GM19395 (cell line): ENCODE results near the gene ULBP1.
"Not testable (repeated sequence)": the region's sequence is repeated elsewhere in the genome, so short reads cannot be mapped to it uniquely, and the experiment has no call there.

Experiments
- ATAC-seq: cut with Tn5 transposase; IDR thresholded peaks from one replicate; pipeline ENCODE4 v1.9.1; 2021; ENCODE audit warnings: mild to moderate bottlenecking, moderate library complexity; ENCODE audit not compliant: unreplicated experiment

ULBP1 gene

GRCh38 chr6:149933036-149933435 is 30.7 kb upstream of the ULBP1 start:
- ATAC-seq = no peak

DNA sequence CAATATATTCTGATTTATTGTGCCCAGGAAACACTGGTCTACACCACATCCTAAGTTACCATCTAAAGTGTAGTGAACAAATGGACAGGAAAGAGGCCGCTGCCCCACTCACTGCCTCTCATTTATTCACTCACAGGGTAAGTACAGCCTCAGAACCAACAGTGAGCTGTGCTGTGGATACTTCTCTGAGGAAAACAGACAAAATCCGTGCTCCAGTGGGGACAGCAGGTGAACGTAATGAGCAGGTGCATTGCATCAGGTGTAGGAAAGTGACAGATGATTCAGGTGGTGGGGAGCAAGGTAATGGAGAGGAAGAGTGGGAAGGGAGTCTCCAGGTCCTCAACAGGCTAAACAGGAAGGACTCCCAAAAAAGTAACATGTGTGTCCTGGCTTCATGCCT is 30.3 kb upstream of the ULBP1 start:
- no peak for ATAC-seq

DNA sequence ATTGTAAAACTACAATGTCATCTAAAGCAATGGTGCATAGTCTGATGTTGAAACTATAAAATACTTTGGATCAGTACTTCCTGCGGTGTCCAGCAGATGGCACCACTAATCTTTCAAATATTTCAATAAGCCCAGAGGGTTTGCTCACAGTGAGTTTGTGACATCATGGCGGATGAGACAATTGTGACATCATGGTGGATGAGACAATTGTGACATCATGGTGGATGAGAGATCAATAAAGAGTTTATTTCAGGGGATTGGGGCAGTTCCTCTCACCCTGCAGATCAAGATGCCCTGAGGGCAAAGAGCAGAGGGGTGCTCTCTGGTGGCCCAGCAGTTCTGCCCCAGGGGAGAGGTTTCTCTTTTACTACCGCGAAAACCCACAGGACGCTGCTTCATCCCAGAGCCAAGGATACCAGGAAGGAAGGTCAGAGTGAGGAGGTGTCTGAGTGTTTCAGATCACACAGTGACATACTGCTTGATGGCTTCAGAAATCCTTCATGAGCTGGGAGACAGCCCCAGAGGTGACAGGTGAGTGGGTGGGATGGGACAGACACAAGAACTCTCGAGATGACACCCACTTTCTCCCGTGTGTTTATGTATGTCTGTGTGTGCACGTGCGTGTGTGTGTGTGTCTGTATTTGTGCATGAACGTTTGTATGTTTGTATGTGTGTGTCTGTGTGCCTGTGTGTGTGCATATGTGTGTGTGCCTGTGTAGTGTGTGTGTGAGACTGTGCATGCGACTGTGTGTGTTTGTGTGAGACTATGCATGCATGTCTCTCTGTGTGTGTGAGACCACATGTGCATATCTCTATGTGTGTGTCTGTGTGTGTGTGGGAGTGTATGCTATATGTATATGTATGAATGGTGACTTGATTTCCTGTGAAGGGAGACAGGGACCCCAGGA is 29.2 kb upstream of the ULBP1 start:
- no peak for ATAC-seq

DNA sequence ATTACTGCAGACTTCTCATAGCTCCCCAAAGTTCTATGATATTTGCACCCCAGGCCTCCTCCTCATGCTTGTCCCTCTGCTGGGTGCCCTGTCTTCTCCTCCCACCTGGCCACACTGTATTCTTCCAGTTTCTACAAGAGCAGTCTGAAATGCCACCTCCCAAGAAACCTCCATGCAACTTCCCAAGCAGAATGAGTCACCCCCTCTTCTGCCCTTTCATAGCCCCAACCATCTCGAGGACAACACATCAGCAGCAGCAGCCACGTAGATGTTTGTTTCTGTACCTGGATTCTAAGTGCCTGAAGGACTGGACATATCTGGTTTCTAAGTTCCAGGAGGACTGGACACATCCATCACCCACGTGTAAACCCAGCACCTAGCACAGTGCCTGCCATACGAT is 28.5 kb upstream of the ULBP1 start:
- ATAC-seq = no peak

- no peak for ATAC-seq
Measured at GRCh38 chr6:149935668-149936067, 28.1 kb upstream of the ULBP1 start.

DNA sequence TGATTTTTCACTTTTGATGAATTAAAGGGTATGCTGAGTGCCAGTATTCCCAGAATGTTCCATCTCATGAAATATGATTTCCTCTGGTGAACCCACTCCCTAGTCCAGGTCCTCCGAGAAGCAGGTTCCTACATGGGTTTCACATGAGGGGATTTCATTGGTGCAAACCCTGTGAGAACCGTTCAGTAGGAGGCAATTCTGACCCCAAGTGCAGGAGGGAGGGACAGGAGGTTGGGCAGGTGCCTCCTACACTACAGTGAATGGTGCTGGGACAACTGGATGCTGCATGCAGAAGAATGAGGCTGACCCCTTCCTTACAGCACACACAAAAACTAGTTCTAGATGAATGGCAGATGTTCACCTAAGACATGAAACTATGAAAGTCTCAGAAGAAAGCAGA is 27.0 kb upstream of the ULBP1 start:
- ATAC-seq = no peak

GRCh38 chr6:149938013-149938570 is 25.7 kb upstream of the ULBP1 start:
- ATAC-seq = not testable (repeated sequence)

GRCh38 chr6:149938571-149939355 is 25.0 kb upstream of the ULBP1 start:
- peak; percentile 90 for ATAC-seq

- no peak for ATAC-seq
Measured at GRCh38 chr6:149939356-149939648, 24.4 kb upstream of the ULBP1 start.

DNA sequence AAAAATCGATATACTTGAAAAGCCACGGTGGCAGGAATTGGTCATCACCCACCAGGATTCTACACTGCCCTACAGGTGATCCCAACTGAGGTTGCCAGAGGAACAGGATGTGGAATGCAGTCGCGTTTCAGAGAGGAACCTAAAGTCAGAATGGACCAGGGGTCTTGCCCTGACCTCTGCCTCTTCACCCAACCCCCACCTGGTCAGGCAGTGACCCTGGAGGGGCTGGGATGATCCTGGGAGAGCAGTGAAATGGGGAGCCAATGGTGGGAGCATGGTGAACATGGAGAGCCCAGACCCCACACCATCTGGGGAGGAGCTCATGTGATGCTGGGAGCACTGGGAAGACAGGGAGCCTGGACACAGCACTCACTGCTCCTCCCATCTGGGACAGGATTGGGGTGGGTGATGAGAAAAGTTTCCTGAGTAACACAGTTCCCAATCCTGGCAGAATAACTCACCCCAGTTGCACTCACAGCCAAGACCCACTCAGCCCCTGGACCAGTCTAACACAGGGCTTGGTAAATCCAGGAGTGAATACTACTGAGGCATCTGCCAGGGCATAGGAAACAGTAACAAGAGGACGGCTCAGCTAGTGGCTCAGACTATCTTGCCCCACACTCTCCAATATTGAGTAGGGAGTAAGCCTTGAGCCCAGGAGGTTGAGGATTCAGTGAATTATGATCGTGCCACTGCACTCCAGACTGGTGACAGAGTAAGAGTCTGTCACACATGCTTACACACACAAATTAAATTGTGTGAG is 23.7 kb upstream of the ULBP1 start:
- ATAC-seq = no peak

DNA sequence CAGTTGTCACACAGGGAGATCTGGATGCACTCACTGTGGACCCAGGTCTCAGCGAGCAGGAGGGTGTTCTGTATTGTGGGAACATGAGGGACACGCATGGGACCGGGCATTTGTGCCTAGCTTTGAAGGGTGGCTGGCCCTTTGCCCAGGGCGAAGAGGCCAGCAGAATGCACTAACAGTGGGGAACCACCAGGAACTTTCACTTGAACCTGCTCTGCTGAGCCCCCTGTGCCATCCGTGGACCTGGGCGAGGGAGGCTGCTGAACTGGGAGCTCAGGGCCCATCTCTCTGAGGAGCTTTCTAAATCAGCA is 23.1 kb upstream of the ULBP1 start:
- ATAC-seq = no peak

DNA sequence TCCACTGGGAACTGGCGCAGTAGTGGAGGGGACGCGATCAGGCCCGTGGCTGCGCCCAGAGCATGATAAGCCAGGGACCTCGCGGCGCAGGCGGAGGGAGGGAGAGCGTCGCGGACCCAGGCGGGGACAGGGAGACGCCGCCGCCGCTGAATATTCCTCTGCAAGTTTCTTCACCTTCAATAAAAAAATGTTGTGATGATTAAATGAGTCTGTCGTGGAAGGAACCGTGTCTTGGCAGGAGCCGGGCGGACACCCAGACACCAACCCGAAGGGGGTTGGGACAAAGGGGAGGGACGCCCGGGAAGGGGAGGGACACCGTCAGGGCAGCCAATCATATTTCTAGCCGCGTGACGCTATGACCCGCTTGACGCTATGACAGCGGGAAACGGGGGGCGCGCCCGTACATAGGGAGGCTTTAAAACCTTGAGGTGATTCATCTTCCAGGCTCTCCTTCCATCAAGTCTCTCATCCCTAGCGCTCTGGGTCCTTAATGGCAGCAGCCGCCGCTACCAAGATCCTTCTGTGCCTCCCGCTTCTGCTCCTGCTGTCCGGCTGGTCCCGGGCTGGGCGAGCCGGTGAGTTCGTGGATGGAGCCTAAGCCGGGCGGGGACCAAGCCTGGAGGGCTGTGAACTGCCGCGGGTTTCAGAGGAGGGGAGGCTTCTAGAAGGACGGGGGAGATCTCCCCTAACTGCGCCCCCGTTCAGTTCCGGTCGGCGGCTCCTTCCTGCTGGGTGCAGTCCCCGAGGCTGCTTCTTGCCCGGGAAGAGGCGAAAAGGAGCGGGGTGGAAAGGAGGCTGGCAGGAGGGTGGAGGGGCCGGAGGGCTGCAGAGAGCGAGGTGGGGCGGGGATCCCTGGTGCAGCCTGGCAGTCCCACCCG is 21.9 kb upstream of the ULBP1 start, which contains the start of gene ULBP2:
ULBP2 (plus strand) TSS at position 432 of the 878 bp plus-strand sequence; CDS start at position 491, 59 bp downstream.
- ATAC-seq = no peak

DNA sequence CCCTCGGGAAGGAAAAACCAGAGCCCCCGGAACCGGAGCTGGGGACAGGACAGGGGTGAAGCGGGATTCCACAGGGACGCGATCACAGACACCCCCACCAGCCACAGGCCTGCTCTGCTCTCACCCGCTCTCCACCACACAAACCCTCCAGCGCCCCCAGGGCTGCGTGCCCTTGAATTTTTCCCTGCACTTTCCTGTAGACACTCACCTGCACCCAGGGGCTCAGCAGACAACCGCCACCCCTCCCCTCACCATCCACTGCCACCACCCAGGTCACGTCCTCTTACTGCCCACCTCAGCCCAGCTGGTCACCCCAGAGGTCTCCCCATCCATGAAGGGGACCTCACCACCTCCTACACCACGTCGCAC is 21.3 kb upstream of the ULBP1 start:
- ATAC-seq = no peak

- ATAC-seq = not testable (repeated sequence)
Measured at GRCh38 chr6:149943321-149943720, 20.4 kb upstream of the ULBP1 start.

GRCh38 chr6:149945276-149945675 is 18.5 kb upstream of the ULBP1 start:
- not testable (repeated sequence) for ATAC-seq

DNA sequence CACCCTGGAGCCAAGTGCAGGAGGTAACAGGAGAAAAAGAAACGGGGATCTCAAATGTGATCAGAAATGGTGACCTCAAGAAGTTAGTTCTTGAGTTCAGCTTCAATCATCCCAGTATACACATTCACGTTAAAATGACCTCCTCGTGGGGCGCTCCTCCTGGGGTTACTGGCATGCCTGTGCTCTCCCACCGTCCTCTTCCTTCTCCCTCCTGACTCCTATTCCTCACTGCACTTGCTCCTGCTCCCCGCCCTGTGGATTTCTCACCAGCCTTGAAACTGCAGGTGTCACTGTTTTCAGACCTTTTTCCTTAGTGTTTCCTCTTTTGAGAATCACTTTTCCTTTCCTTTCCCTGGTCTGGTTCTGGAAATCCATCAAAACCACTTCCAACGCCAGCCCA is 17.1 kb upstream of the ULBP1 start:
- not testable (repeated sequence) for ATAC-seq

DNA sequence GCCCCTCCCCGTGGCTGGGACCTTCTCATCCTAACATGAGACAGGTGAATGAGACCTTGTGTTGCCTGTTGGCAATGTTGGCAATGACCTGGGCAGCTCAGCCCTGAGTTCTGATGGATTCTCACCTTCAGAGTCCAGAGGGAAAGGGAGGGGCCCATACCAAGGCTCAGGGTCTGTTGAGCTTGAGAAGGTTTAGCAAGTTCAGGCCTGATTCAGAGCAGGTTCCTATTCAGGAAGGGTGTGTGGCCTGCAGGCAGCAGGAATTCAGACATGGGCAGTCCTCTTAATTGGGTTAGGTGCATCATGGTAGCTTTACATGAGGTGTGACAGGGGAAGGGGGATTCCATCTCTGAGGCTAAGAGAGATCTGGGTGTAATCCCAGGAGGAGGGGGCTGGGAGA is 16.2 kb upstream of the ULBP1 start:
- ATAC-seq = not testable (repeated sequence)

DNA sequence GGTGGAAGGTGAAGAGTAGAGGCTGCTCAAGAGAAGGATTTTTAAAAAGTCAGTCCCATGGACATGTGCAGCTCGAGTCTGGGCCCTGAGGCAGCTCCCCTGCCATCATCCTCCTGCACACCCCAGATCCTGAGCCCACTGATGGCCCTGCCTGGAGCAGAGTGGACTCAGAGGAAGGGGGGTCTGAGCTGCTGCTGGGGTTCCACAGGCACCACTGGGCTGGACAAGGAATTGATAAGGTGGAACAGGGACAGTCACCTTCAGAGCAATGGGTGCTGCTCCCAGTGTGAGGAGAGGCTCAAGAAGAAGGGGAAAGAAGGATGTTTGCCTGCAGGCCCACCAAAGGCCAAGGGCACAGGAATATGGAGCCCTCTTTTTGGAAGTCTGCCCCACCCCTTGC is 15.7 kb upstream of the ULBP1 start:
- no peak for ATAC-seq

DNA sequence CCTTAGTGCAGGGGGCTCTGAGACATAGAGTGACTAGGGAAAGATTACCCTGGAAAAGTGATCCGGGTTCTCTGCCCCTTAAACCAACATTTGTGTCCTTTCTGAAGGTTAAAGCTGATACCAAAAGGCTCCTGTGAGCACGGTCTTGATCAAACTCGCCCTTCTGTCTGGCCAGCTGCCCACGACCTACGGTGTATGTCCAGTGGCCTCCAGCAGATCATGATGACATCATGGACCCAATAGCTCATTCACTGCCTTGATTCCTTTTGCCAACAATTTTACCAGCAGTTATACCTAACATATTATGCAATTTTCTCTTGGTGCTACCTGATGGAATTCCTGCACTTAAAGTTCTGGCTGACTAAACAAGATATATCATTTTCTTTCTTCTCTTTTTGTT is 15.1 kb upstream of the ULBP1 start:
- ATAC-seq = no peak

DNA sequence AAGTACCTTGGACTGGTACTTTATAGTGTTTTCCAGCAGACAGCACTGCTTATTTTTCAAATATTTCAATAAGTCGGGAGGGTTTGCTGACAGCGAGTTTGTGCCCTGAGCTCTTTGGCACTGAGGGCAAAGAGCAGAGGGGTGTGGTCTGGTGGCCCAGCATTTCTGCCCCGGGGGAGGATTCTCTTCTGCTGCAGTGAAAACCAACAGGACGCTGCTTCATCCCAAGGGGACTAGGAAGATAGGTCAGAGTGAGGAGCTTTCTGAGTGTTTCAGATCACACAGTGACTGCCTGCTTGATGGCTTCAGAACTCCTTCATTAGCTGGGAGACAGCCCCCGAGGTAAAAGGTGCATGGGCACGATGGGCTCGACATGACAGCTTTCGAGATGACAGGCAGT is 13.3 kb upstream of the ULBP1 start:
- no peak for ATAC-seq
